Stimulated activated CD4-positive, alpha-beta T cell treated with anti-CD3 and anti-CD28 coated beads, Interleukin-4, amount 100 ng/mL, for 24 hours (primary cell): ENCODE measurements around the gene P2RY2.

Experiments
- DNase-seq: peaks from one replicate; pipeline ENCODE4 v3.0.0-alpha.2; 2020

Gene P2RY2

GRCh38 chr11:73209892-73210291 is 8.2 kb upstream of the P2RY2 start:
- no peak for DNase-seq

- DNase-seq: no peak
Observed at GRCh38 chr11:73210916-73211667, 7.0 kb upstream of the P2RY2 start.

DNA sequence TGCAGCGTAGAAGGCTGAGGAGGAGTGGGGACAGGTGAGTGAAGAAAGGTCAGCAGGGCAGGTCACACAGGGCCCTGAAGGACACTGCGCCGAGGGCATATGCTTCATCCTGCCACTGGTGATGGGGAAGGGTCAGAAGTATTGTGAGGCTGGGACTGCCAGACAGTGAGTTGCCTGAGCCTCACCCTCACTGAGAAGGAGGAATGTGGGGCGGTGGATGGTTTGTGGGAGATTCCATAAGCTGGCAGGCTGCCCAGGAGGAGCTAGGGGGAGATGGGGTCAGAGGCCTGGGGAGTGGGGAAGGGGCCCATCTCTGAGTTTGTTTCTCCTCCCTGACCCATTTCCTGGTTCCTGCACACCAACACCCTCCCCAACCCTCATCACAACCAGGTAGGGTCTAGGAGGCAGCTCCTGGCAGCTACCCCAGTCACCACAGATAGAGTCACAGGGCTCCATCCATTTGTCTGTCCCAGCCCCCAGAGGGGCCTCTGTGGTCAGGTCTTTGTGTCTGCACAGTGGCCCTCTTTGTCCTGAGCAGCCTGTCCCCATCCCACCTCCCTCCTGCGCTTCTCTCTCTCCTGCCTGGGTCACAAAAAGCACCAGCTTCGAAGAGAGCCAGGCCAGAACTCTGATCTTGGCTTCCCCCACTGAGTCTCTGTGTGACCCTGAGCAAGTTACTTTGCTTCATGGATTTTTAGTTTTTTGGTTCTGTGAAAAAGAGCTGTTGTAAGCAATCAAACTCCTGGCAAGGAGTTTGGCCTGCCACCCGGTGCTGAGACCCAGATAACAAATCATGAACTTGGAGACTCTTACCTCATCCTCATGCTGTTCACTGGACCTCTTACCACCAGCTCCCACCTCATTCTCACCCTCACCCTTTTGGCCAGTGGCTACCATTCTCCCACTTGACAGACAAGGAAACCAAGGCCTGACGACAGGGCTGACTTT is 4.6 kb upstream of the P2RY2 start:
- DNase-seq: no peak

DNA sequence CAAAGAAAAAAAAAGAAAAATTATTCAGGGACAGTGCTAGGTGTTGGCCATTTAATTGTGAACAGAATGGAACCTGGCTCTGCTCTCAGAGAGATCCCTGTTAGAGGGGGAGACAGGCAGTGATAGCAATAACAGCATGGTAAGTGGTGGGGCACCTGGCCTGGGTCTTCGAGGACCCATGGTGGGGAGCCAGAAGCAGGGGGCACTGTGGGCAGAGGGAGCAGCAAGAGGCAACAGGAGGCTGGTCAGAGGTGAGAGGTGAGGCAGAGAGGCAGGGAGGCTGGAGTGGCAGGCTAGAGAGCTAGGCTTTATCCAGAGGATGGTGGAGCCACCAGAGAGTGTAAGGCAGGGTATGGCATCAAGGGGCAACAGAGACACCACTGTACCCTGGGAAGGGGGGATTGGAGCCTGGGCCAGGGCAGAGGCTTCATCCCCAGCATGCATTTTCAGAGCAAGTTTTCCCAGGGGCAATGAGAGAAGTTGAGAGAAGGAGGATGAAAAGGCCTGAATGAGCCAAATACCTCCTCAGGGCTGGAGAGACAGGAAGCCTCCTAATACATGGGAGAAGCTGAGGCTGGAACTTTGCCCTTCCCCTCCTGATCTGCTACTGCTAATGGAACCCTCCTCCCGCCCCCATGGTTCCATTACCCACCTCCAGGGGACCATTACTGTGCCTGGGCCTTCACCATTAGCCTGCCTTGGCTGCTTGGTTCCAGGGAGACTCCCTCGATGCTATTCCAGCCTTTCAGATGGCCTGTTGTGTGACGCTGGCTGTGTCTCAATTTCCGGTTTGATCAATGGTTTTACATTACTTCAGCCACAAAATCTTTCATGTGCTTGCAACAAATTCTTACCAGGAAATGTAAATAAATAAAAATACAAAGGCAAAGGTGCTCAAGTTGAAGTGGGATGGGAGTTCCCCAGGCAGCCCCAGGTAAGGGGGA is 2.6 kb upstream of the P2RY2 start:
- DNase-seq: no peak

DNA sequence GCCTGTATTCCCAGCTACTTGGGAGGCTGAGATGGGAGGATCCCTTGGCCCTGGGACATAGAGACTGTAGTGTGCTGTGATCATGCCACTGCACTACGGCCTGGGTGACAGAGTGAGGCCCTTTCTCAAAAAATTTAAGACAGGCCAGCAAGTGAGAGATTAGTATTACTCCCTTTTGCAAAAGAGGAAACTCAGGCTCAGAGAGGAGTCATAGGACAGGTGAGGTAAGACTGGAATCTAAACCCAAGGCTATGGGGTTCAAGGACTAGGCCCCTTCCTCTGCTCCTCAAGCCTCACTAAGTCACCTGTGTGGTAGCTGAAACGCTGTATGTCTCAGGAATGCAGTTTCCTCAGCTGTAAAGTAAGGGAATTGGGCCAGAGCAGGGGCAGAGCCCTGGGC is 1.6 kb upstream of the P2RY2 start:
- no peak for DNase-seq

GRCh38 chr11:73217131-73217809 is 811 bp upstream of the P2RY2 start:
- DNase-seq: no peak

- no peak for DNase-seq
Observed at GRCh38 chr11:73217810-73218105, 323 bp upstream of the P2RY2 start.

GRCh38 chr11:73218830-73219215 is 742 bp downstream of the P2RY2 start:
- no peak for DNase-seq

DNA sequence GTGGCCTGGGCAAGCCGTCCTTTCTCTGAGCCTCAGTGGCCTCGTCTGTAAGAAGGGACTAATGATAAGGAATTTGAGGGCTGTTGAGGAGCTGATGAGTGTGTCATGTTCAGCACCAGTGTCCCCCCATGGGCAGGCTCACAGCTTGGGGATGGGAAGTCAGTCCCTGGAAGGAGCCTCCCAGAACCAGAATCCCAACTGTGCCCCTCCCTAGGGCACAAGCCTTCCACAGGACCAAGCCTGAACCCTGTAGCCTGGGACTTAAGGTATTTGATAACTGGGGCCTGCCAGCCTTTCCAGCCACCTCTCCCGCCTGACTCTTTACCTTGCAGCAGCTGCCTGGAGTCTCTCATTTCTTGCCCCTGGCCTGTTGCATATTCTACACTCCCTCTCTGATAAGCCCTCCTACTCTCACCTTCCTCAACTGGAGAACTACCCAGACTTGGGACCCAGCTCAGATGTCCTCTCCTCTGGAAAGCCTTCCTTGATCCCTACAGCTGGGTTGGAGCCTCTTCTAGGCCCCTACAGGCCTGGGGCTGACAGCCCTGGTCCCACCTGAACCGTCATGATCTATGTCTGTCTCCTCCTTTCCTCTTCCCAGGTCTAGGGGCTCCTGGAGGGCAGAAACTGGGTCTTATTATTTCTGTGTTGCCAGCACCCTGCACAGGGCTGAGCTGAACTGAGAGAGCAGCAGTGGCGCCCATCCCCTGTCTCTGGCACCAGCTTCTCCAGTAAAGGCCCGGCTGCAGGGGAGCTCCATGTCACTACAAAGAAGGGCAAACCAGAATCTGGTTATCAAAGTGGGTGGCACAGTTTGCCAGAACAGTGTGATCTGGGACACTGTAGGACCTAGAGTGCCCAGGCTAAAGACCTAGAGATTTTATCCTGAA is 1.6 kb downstream of the P2RY2 start:
- DNase-seq: no peak

GRCh38 chr11:73221451-73221850 is 3.4 kb downstream of the P2RY2 start:
- DNase-seq: no peak

- no peak for DNase-seq
Observed at GRCh38 chr11:73221996-73222395, 3.9 kb downstream of the P2RY2 start.

- no peak for DNase-seq
Observed at GRCh38 chr11:73223998-73224730, 6.1 kb downstream of the P2RY2 start.

DNA sequence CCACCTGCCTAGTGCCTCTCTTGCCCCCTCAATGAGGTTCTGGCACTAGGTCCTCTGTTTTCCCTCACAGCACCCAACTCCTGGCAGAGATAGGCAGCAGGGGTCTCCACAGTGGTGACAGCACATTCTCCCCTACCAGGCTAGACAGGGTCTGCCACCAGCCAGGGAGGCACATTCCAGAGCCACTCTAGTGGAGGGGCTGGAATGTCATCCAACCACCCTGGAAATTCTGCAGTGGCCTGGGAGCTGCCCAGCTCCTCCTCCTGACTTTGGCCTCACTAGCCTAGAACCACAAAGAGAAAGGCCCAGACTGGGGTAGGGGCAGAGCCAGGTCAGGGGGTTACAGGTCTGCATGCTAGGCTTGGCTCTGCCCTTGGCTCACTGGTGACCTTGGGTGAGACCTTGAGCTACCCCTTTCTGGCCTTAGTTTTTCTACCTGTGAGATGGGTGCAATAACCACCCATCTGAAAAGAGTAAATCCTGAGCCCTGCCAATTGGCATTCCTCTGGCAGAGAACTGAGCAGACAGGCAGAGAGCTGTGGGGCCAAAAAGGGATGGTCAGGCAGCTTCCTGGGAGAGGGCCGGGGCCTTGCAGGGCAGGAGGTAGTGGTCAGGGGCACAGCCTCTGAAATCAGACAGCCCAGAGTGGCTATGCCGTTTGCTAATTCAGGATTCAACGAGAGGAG is 7.1 kb downstream of the P2RY2 start:
- no peak for DNase-seq

- DNase-seq: no peak
Observed at GRCh38 chr11:73225851-73226250, 7.8 kb downstream of the P2RY2 start.

DNA sequence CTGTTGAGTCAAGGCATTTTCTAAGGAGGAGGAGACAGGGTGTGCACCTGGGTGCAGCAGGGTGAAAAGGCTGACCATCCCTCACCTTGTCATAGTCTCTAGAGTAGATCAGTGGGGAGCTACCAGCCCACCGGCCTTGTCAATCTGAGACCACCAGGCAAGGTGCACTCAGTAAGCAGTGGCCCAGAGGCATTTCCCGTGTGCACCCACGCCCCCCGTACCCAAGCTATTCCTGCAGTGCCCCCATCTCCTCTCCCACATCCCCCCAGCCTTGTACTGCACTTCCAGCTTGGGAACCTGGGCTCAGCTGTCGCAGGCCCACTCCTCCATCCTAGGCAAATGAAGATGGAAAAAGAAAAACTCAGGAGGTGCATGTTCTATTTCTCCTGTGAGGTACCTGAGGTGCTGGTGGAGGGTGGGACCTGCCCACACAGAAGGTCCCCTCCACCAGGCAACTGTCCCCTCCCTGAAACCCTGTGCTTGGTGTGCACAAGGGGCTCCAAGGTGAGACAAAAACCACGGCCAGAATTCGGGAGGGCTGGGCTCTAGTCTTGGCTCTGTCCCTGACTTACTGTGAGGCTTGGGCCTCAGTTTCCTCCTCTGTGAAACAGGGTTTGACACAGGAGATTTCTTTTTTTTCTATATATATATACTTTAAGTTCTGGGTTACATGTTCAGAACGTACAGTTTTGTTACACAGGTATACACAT is 8.4 kb downstream of the P2RY2 start:
- DNase-seq: no peak

DNA sequence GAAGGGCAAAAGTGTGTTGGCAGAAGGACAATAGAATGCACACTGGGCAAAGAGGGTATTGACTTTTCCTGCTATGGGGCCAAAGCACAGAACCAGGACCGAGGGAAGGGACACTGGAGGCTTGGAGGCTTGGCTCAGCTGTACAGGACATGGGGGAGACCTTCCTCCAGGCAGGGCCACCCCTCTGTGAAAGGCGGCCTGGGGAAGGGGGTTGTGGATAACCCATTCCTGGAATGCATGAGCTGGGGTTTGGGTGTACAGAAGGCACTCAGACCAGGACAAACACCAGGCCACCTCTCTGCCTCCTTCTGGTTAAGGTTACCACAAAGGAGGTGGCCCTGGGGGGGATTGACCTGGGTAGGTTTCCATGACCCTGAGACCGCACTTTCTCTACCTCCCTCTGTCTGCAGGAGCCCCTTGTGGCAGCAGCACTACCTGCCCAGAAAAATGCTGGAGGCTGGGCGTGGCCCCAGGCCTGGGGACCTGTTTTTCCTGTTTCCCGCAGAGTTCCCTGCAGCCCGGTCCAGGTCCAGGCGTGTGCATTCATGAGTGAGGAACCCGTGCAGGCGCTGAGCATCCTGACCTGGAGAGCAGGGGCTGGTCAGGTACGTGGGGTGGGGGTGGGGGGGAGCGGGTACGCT is 9.6 kb downstream of the P2RY2 start:
- DNase-seq: no peak

GRCh38 chr11:73228268-73229134 is 10.4 kb downstream of the P2RY2 start:
- no peak for DNase-seq

GRCh38 chr11:73229321-73229895 is 11.3 kb downstream of the P2RY2 start:
- DNase-seq: no peak
